HCT116 (cell line): ENCODE measurements around the gene AMDHD1. TPM values are rescaled to one million over a fixed set of nuclear protein-coding genes. Genes with fewer than 3 reads are reported as not detected.

Experiments used
- ATAC-seq: fragments of 200-7000 bp; cut with Tn5 transposase; 2 replicates; pipeline ENCODE4 v1.9.1; 2020; ENCODE audit warnings: mild to moderate bottlenecking, moderate library complexity
- BruUV-seq: library from RNA; stranded (reverse); fragments of 400-500 nt; replicated peaks from 2 replicates; lab custom pipeline; 2021; lab: Mats Ljungman, UMichigan
- CTCF ChIA-PET: fragments of 300-600 bp; sonication (Branson Sonifier 250); formaldehyde crosslinking; loops from one replicate; lab custom pipeline; 2021; ENCODE audit warnings: antibody characterized with exemption; lab: Charles Lee
- POLR2A ChIA-PET: fragments of 300-600, 350-600 bp; sonication (Branson Sonifier 250); formaldehyde crosslinking; loops from one replicate; lab custom pipeline; 2021; ENCODE audit warnings: antibody characterized with exemption; lab: Charles Lee
- RAD21 ChIA-PET, 2 experiments: fragments of 300-600 bp; sonication (Branson Sonifier 250); formaldehyde crosslinking; loops; one replicate each; lab custom pipeline; 2023; ENCODE audit warnings: low total read pairs in 2 of 2; ENCODE audit not compliant: uncharacterized antibody in 2 of 2, unreplicated experiment in 2 of 2, low non-redundant PET in 1 of 2; lab: Charles Lee
- DNase-seq: peaks from one replicate; pipeline ENCODE4 v3.0.0-alpha.2; 2010; ENCODE audit warnings: low read depth, low spot score
- H2AFZ ChIP-seq: fragments of 200-600 bp; shearing (Covaris generic), sonication (generic); 2 replicates; pipeline ENCODE4 v1.6.1; 2017; ENCODE audit warnings: low read depth, mixed run types, mixed read lengths, antibody characterized with exemption, low read length; ENCODE audit not compliant: poor library complexity, severe bottlenecking
- H3K27ac ChIP-seq: 2 replicates; pipeline ENCODE4 v1.5.1; 2012; ENCODE audit warnings: low read depth, low read length
- H3K27me3 ChIP-seq: fragments of 200-600 bp; sonication (generic); 2 replicates; pipeline ENCODE4 v1.6.1; 2016; ENCODE audit warnings: mixed run types, low read length, mixed read lengths; ENCODE audit not compliant: insufficient read depth
- H3K36me3 ChIP-seq, 2 experiments: fragments of 200-500 bp in 1 of 2; fragments of 200-600 bp in 1 of 2; sonication (Bioruptor generic) in 1 of 2; sonication (generic) in 1 of 2; 2 replicates each; pipeline versions ENCODE4 v1.5.1 to v1.6.1; 2014 to 2016; ENCODE audit warnings: low read length in 2 of 2, inconsistent platforms in 1 of 2, mixed read lengths in 1 of 2, mixed run types in 1 of 2; ENCODE audit not compliant: insufficient read depth in 2 of 2, control insufficient read depth in 1 of 2
- H3K4me1 ChIP-seq, 2 experiments: fragments of 200-600 bp in 1 of 2; sonication (generic) in 1 of 2; 2 replicates each; pipeline versions ENCODE4 v1.5.1 to v1.6.1; 2012 to 2017; ENCODE audit warnings: low read length in 2 of 2, inconsistent platforms in 1 of 2, mild to moderate bottlenecking in 1 of 2, mixed read lengths in 1 of 2, mixed run types in 1 of 2, moderate library complexity in 1 of 2; ENCODE audit not compliant: insufficient read depth in 2 of 2, control insufficient read depth in 1 of 2
- H3K4me2 ChIP-seq: fragments of 200-600 bp; sonication (generic); 2 replicates; pipeline ENCODE4 v1.6.1; 2017; ENCODE audit warnings: mixed run types, low read length, mixed read lengths
- H3K4me3 ChIP-seq, 2 experiments: fragments of 200-600 bp in 1 of 2; sonication (generic) in 1 of 2; replicated peaks in 1 of 2; 2 replicates each; pipeline ENCODE4 v1.5.1; 2011 to 2016; ENCODE audit warnings: low read length in 2 of 2, control low read depth in 1 of 2, low read depth in 1 of 2, mild to moderate bottlenecking in 1 of 2, mixed read lengths in 1 of 2, mixed run types in 1 of 2
- H3K79me2 ChIP-seq: fragments of 200-600 bp; sonication (generic); 2 replicates; pipeline ENCODE4 v1.6.1; 2017; ENCODE audit warnings: mild to moderate bottlenecking, mixed run types, low read length, moderate library complexity, mixed read lengths; ENCODE audit not compliant: insufficient read depth
- H3K9ac ChIP-seq: fragments of 200-600 bp; sonication (generic); 2 replicates; pipeline ENCODE4 v1.6.1; 2016; ENCODE audit warnings: low read length, mixed read lengths
- H3K9me2 ChIP-seq: fragments of 200-600 bp; sonication (generic), shearing (Covaris generic); 2 replicates; pipeline ENCODE4 v1.6.1; 2017; ENCODE audit warnings: mixed run types, mild to moderate bottlenecking, moderate library complexity; ENCODE audit not compliant: insufficient read depth
- H3K9me3 ChIP-seq, 2 experiments: fragments of 200-500 bp in 1 of 2; fragments of 200-600 bp in 1 of 2; sonication (Bioruptor generic) in 1 of 2; sonication (generic) in 1 of 2; 2 replicates each; pipeline ENCODE4 v1.6.1; 2014 to 2017; ENCODE audit warnings: low read length in 2 of 2, mixed read lengths in 2 of 2, inconsistent platforms in 1 of 2, low read depth in 1 of 2, mild to moderate bottlenecking in 1 of 2, mixed run types in 1 of 2, moderate library complexity in 1 of 2; ENCODE audit not compliant: control insufficient read depth in 1 of 2, insufficient read depth in 1 of 2
- H4K20me1 ChIP-seq: fragments of 200-600 bp; sonication (generic), shearing (Covaris generic); 2 replicates; pipeline ENCODE4 v1.6.1; 2017; ENCODE audit warnings: mixed run types, mild to moderate bottlenecking, moderate library complexity; ENCODE audit not compliant: insufficient read depth
- CBX3 ChIP-seq: IDR thresholded peaks from 2 replicates; pipeline ENCODE4 v1.6.1; 2012; ENCODE audit warnings: low read depth
- EGR1 ChIP-seq: IDR thresholded peaks from 2 replicates; pipeline ENCODE4 v1.6.1; 2012; ENCODE audit warnings: low read depth
- FOSL1 ChIP-seq: IDR thresholded peaks from 2 replicates; pipeline ENCODE4 v1.6.1; 2012; ENCODE audit warnings: low read depth
- MAX ChIP-seq: IDR thresholded peaks from 2 replicates; pipeline ENCODE4 v1.6.1; 2012
- REST ChIP-seq: IDR thresholded peaks from 2 replicates; pipeline ENCODE4 v1.6.1; 2012; ENCODE audit warnings: low read depth
- SIN3A ChIP-seq: IDR thresholded peaks from 2 replicates; pipeline ENCODE4 v1.6.1; 2012; ENCODE audit warnings: low read depth
- SP1 ChIP-seq: IDR thresholded peaks from 2 replicates; pipeline ENCODE4 v1.6.1; 2012; ENCODE audit warnings: low read depth
- ZBTB33 ChIP-seq: IDR thresholded peaks from 2 replicates; pipeline ENCODE4 v1.6.1; 2011; ENCODE audit warnings: mild to moderate bottlenecking, low read length, moderate library complexity; ENCODE audit not compliant: insufficient replicate concordance; ENCODE audit errors: extremely low read depth
- intact Hi-C: fragments of 100-400 bp; cut with micrococcal nuclease; formaldehyde crosslinking; loops from 2 replicates; pipeline ENCODE4 v1.10.0; 2022
- total RNA-seq: library from RNA; stranded (reverse); gene quantifications from one replicate; pipeline ENCODE4 v1.2.1, GENCODE V29; 2021; ENCODE audit not compliant: unreplicated experiment
- TF ChIP-seq, protein P1 (sequence below), 3 experiments: fragments of 200-600 bp in 1 of 3; sonication (generic) in 1 of 3; IDR thresholded peaks in 2 of 3; conservative IDR thresholded peaks in 1 of 3; 2 replicates each; pipeline ENCODE4 v1.5.1; 2012 to 2017; ENCODE audit warnings: low read depth in 2 of 3, low read length in 2 of 3, antibody characterized with exemption in 1 of 3, borderline replicate concordance in 1 of 3, control low read depth in 1 of 3, mild to moderate bottlenecking in 1 of 3, mixed read lengths in 1 of 3, mixed run types in 1 of 3, moderate library complexity in 1 of 3; ENCODE audit not compliant: insufficient read depth in 1 of 3

The AMDHD1 gene
- total RNA-seq, 1 experiment from 2014 or later = 3.0 TPM

- TF ChIP-seq REST = no peak
- no peak for TF ChIP-seq CBX3
- TF ChIP-seq MAX = no peak
- TF ChIP-seq SIN3A = no peak
- no peak for TF ChIP-seq FOSL1
Measured at GRCh38 chr12:95990136-95990535, 47.0 kb downstream of the AMDHD1 start (continued).

DNA sequence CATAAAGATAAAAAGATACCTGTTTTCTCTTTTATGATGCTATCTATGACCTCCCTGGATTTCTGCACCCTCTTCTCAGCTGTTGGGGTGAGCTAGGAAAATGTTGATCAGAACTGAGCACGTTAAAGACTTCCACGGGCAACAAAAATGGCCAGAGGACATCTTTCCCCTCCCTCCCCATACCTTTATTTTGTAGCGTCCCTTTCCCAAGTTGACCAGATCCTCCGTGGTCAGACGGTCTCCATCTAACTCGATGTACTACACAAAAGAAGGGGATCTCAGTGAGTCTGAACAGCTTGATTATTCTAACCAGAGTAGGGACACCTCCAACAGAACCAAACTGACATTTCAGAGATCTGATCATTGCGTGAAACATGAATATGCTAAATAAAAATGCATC, 50.8 kb downstream of the AMDHD1 start:
- Histone ChIP-seq H3K9me3 (no peaks in the 10 kb centered on the region), H3K4me3 (no peak overlapping the region), H3K9ac (no peak overlapping the region), H3K79me2 (no peaks in the 10 kb centered on the region), H2AFZ (no peak overlapping the region), H3K9me2 (no peaks in the 10 kb centered on the region), H3K4me2 (no peak overlapping the region), H3K27ac (no peak overlapping the region), H3K36me3 (no peaks in the 10 kb centered on the region; a peak in 1 of 4 replicates), H3K4me1 (no peaks in the 10 kb centered on the region), H3K27me3 (no peaks in the 10 kb centered on the region), H4K20me1 (no peaks in the 10 kb centered on the region)
- intact Hi-C loops = no loop called here
- CTCF ChIA-PET = no interaction called here
- RAD21 ChIA-PET = no interaction called here
- TF ChIP-seq SP1 = no peak
- TF ChIP-seq EGR1 = no peak
- TF ChIP-seq, protein P1, sequence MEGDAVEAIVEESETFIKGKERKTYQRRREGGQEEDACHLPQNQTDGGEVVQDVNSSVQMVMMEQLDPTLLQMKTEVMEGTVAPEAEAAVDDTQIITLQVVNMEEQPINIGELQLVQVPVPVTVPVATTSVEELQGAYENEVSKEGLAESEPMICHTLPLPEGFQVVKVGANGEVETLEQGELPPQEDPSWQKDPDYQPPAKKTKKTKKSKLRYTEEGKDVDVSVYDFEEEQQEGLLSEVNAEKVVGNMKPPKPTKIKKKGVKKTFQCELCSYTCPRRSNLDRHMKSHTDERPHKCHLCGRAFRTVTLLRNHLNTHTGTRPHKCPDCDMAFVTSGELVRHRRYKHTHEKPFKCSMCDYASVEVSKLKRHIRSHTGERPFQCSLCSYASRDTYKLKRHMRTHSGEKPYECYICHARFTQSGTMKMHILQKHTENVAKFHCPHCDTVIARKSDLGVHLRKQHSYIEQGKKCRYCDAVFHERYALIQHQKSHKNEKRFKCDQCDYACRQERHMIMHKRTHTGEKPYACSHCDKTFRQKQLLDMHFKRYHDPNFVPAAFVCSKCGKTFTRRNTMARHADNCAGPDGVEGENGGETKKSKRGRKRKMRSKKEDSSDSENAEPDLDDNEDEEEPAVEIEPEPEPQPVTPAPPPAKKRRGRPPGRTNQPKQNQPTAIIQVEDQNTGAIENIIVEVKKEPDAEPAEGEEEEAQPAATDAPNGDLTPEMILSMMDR (IDR thresholded peaks at IDR 0.05 in 2 of 3, conservative IDR thresholded peaks at IDR 0.05 in 1 of 3; ENCODE audit: borderline replicate concordance in 1 of 3, insufficient read depth in 1 of 3, low read depth in 2 of 3, low read length in 2 of 3) = no peak
- TF ChIP-seq ZBTB33 = no peak
- no peak for TF ChIP-seq CBX3
- DNase-seq = no peak
- ATAC-seq = no peak
- no TSS peak for BruUV-seq
- POLR2A ChIA-PET = no interaction called here
